CD4-positive, alpha-beta T cell treated with Interleukin-12 subunit alpha and Interleukin-12 subunit beta, for 1 hour (primary cell): ENCODE data around the gene GPRC5B.

ENCODE experiments used
- DNase-seq: peaks from one replicate; pipeline ENCODE4 v3.0.0-alpha.2; 2020

Gene GPRC5B

DNA sequence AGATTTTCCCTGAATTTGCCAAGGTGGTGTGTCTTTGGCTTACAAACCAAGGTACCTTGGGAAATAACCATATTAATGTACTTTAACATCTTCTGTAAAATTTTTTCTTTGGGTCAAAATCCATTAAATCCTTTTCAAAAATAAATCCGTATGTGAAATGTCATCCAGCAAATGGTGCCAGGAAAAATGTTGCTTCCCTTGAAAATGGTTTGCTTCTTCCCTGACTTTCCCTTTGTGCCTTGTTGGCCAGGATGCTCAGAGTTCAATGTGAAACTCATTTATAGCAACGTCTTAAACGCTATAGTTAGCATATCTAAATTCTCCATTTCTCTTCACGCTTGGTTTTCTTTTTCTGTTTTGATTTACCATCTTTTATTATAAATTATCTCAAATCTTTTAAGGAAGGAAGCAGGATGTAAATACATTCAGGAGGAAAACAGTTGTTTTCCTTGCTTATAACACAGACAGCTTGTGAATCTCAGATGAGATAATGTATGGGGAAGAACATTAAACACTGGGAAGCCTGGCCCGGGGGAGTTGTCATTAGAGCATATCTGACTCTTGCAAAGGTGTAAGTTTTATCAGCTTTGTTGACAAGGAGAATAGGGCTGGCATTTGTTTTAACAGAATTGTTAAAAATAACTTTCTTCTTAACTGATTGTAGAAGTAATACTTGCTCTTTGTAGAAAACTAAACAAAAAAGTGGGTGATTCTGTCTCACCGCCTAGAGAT lies 42.1 kb downstream of the GPRC5B start:
- DNase-seq: no peak

- no peak for DNase-seq
Observed at GRCh38 chr16:19841184-19841583, 43.5 kb downstream of the GPRC5B start.

DNA sequence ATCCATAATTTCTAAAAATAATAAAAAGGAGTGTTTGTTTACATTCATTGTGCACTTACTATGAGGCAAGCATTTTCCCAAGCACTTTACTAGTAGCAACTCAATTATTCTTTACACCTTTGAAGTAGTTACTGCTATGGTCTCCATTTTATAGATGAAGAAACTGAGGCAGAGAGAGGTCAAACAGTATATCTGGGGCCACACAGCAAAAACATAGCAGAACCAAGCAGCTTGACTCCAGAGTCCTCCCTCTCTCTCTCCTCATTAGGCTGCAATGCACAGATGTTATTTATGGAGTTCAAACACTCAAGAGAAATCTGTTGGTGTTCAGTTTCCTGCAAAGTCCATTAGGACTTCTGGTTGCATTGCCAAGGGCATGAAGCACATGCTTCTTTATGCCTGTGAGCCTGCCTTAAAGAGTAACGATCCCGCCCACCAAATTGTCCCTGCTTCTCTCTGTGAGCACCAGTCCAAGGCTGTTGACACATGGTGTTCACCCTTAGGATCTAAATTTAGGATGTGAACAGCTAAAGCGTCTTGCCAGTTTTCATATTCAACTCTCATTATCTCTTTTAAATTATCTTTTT lies 44.0 kb downstream of the GPRC5B start:
- no peak for DNase-seq

DNA sequence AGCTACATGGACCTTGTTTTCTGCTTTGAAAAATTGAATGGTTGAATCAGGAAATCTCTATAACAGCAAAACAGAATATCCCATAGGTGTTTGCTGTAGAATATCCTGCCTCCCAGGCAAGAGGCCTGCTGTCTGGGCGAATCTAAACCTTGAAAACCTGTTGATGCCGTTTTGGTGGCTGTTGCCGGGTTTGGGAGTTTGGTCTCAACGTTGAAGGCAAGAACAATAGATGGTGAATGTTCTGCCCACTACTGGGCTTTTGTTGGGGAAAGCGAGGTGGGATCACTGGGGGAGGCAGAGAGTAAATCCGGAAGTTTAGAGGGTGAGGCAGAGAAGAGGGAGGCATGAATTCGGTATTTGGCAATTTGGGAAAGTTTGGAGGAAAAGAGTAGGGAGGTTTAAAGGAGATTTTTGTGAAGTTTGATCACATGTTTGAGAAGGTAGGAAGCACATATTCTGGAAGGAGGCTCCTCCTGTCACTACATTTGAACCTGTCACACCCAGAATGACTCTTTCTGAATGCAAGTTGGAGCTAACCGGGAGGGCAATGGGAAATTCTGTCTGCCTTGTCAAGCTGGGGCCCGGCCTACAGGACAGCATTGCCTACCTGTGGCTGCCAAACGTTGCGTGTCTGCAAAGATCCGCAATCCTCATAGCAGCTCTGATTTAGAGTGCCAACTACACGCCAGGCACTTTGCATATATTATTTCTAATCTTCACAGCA lies 46.5 kb downstream of the GPRC5B start:
- DNase-seq: no peak

DNA sequence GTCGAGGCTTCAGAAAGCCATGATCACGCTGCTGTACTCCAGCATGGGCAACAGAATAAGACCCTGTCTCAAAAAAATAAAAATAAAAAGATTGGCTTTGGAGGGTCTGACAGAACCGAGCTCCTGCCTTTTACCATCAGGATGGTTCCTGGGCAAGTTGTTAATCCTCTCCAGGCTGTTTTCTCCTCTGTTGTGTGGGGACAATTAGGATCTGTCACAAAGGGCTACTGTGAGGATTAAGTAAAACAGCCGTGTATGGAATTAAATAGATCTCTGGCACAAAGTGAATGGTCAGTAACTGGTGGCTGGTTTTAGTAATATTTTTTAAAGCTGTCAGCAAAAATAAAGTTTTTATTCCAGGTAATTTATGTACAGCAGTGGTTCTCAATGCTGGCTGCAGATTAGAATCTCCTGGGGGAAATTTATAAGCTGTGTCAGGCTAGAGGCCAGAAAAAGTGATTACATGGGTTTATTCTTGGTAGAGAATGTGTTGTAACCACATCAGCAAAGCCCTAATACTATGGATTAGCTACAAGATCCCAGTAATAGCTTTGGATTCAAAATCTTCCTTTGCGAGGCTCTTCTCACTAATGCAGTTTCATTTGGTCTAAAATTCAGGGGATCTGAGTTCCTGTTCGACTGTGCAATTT lies 47.2 kb downstream of the GPRC5B start:
- DNase-seq: no peak

DNA sequence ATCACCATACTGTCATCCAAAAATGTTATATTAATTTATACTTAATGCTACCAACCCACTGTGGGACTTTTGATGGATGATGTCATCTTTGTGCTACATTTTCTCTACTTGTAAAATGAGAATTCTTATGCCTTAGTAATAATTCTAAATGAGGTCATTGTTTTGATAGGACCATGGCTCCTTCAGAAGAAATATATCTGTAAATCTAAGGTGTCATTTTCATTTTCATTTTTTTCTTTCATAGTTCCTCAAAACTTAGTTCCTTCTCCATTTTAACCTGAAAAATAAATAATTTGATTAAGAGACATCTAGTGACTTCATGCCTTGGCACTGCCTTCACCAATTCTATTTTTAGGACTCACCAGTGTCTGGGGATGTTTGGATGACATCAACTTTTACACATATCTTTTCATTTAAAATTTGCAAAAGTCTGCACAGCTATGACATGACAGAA lies 48.7 kb downstream of the GPRC5B start:
- DNase-seq: no peak

- DNase-seq: no peak
Observed at GRCh38 chr16:19835196-19835595, 49.5 kb downstream of the GPRC5B start.

- no peak for DNase-seq
Observed at GRCh38 chr16:19833581-19833980, 51.1 kb downstream of the GPRC5B start.

DNA sequence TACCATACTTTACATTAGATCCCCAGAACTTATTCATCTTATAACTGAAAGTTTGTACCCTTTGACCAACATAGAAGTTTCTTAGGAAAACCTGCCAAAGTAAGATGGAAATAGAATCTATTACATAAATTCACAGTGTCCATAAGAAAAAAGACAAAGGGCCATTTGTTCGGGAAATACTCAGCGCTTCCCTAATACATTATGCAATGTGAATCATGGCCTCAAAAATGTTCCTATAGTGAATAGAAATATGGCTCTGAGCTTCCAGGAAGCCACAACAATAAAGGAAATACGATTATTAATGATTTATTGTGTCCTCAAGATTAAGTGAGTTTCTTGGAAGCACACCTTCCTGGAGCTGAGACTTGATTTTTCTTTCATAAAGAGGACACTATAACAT lies 51.5 kb downstream of the GPRC5B start:
- no peak for DNase-seq

DNA sequence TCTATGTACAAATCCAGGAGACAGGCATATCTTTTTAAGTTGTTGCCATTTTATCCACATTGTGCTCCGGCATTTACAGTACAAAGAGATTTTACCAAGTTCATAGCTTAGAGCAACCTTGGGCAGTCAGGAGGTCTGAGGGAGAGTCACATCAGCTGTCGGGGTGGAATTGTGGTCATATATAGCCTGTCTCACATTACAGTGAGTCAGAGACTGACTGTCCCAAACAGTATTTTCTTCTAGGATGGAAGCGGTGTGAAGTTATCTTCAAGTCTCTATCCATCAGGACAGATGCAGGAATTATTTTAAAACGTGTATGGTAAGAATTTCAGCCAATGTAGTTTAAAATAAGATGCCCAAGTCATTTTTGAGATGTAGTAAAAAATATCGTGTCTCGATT lies 53.0 kb downstream of the GPRC5B start:
- DNase-seq: no peak

DNA sequence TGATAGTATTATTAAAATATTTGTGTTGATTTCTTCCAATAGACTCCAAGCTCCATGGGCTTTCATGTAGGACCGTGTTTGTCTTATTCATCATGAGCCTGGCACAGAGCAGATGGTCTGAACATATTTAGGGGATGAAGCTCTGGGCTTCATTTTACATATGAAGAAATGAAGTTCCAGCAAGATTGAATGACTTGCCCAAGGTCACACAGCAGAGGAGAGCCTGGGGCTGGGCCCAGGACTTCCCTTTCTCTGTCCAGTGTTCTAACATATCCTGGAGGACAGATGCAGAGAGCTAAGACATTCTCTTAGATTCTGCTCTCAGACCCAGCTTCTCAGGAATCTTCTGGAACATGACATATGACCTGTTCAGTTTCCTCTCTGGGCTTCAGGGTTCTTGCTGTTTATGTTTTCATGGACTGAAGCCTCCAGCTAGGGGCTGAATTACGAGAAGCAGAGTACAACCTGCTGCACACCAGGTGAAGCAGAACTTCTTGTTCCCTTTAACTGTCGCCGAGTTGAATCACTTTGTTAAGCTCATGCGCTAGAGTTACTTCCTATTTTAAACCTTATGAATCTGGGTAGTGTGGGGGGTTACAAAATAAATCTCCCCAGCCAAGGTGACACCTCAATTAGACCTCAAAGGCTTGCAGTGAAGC lies 53.6 kb downstream of the GPRC5B start:
- no peak for DNase-seq

GRCh38 chr16:19829844-19830692 lies 54.6 kb downstream of the GPRC5B start:
- DNase-seq: no peak

GRCh38 chr16:19824216-19824615 lies 60.4 kb downstream of the GPRC5B start:
- DNase-seq: no peak

DNA sequence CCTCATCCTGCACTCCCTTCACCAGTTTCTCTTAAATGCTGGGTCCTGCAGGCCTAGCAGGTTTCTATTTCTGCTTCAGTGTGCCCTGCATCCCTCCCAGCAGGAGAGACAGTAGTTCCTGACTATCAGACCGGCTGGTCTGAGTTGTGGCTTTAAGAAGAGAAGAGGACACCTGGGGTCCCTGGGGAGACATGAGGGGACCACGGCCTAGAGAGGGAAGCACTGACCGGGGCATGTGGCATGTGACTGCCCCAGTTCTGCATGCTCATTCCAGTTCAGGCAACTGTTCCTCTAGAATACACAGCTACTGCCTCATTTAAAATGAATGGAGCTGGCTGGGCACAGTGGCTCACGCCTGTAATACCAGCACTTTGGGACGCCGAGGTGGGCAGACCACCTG lies 61.3 kb downstream of the GPRC5B start:
- DNase-seq: no peak

- no peak for DNase-seq
Observed at GRCh38 chr16:19822533-19822932, 62.1 kb downstream of the GPRC5B start.

DNA sequence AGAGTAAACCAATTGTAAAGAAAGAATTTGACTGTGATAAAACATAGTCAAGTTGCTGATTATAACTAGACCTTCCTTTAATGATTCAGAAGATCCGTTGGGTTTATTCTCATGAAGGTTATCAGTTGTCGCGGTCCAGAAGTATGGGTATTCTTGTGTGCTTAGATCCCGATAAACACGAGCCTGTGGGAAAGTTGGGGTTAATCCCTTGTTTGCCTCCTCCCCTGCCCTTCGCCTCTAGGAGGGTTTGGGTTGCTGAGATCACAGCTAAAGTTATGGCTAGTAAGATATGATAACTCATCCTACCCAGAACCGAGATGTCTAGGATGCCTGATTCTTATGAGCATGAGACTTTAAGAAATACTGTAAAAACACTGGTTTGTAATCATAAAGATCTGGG lies 66.8 kb downstream of the GPRC5B start:
- no peak for DNase-seq

DNA sequence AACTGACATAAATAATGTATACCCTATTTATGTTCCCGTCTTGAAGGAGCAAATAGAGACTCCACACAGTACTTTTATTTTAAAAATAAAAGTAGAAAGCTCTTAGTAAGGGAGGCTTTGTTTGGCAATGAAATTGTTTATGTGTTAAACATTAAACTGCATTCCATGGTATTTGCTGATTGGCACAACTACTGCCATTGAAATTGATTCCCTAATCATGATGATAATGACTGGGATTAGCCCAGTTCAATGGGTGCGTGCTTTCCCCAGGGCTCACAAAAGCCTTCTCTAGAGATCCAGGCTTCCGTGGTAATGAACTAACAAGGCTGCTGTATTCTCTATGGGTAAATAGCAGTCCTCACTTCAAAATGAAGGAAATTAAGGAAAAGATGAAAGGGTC lies 67.5 kb downstream of the GPRC5B start:
- DNase-seq: no peak

DNA sequence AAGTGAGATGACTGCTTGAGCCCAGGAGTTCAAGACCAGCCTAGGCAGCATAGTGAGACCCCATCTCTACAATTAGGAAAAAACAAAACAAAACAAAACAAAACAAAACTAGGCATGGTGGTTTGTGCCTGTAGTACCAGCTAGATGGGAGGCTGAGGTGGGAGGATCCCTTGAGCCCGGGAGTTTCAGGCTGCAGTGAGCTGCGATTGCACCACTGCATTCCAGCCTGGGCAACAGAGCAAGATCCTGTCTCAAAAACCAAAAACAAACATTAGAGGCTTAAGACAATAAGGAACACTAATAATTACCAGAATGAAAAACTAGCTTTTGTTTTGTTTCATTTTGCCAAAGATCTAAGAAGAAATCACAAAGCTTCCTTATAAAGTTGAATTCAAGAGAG lies 69.2 kb downstream of the GPRC5B start:
- DNase-seq: no peak

DNA sequence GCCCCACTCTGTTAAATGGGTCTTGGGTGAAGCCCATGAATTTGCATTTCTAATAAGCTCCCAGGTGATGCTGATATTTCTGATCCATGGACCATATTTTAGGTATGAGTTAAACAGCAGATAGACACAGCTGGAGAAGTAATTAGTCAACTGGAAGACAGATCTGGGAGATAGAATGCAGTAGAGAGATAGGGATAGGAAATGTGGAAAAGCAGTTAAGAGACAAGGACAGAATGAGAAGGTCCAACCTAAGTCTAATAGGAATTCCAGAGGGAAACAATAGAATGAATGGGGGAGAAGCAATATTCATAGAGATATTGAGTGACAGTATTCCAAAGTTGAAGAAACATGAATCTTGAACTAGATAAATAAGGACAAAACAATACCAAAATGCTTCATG lies 71.7 kb downstream of the GPRC5B start:
- DNase-seq: no peak

DNA sequence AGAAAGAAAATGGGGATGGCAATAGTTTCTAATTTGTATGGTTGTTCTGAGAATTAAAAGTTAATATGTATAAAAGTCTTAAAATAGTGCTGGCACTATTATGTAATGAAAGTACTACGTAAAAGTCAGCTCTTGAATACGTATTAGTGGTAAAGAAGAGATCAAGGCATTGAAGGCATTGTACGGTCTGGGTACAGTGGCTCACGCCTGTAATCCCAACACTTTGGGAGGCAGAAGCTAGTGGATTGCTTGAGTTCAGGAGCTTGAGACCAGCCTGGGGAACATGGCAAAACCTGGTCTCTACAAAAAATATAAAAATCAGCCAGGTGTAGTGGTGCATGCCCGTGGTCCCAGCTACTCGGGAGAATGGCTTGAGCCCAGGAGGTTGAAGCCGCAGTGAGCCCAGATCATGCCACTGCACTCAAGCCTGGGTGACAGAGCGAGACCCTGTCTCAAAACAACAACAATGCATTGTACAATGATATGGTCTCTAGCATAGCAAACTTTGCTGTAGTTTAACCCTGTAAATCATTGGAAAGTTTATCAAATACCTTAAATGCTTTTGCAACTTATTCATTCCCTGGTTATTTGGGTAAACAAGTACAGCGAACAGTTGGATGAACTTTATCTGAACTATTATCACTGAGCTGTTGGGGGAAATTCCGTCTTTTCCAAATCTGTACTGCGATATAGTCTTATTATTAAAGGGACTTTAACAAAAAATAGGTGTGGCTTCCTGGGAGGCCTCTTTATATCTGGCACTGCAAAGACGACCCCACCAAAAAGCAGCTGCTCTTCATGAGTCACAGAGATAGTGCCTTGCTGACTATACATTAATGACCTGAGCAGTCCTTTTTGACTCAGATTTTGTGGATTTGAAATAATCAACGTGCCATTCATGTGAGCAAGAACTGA lies 73.6 kb downstream of the GPRC5B start:
- DNase-seq: no peak

- DNase-seq: no peak
Observed at GRCh38 chr16:19809693-19810092, 75.0 kb downstream of the GPRC5B start.
